ENCODE results near the gene TEAD1.

Gene TEAD1

GRCh38 chr11:12666915-12667314 lies 7.3 kb upstream of the TEAD1 start:
- no peak for DNase-seq (ENCODE audit: low read depth)

- DNase-seq (ENCODE audit: low read depth), result no peak
Observed at GRCh38 chr11:12667646-12668045, 6.6 kb upstream of the TEAD1 start.

DNA sequence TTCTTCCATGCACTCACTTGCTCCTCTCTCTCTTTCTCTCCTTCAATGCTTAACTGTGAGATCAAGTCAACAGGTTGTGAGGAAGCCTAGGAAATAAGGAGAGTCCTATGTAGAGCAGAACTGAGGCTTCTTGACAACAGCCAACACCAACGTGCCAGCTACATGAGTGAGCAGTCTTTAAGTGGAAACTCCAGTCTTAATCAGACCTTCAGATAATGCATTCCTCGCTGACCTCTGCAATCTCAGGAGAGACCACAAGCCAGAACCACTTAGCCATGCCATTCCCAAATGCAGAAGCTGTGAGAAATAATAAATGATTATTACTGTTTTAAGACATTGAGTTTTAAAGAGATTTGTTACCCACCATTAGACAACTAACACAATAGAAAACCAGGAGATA lies 6.1 kb upstream of the TEAD1 start:
- DNase-seq (ENCODE audit: low read depth), result no peak

- DNase-seq (ENCODE audit: low read depth), result no peak
Observed at GRCh38 chr11:12669930-12670329, 4.3 kb upstream of the TEAD1 start.

- no peak for DNase-seq (ENCODE audit: low read depth)
Observed at GRCh38 chr11:12671370-12671769, 2.9 kb upstream of the TEAD1 start.

GRCh38 chr11:12673601-12673923 lies 659 bp upstream of the TEAD1 start:
- no peak for DNase-seq (ENCODE audit: low read depth)

- no peak for DNase-seq (ENCODE audit: low read depth)
Observed at GRCh38 chr11:12674571-12674935, 332 bp downstream of the TEAD1 start.

DNA sequence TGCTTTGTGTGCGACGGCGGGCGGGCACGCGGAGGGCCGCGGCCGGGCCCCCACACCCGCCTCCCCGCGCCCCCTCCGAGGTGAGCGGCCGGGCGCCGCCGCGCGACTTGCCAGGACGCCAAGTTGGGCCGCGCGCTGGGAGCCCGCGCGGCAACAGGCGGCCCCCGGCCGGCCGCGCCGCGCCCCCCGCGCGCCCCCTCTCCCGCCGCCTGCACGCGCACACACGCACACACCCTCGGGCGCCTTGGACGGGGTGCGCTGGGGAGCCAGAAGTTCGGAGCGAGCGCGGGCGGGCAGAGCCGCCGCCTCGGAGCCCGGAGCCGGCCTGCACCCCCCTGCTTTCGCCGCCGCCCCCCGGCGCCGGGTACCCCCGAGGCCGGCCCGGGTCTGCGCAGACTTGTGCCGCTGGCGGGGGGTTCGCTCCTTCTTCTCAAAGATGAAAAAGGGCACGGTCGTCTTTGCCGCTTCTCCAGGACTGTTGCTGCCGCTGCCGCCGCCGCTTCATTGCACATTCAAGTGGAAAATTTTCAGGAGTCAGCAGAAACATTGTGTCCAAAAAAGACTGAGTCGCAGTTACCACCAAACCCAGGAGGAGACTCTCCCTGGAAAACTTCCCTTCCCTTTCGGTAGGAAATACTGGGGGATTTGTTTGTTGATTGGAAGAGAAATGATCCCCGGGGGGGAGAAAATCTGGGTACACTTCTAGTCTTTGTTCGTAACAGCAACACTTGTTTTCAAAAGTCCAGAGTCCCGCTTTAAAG lies 895 bp downstream of the TEAD1 start:
- DNase-seq (ENCODE audit: low read depth), result no peak

DNA sequence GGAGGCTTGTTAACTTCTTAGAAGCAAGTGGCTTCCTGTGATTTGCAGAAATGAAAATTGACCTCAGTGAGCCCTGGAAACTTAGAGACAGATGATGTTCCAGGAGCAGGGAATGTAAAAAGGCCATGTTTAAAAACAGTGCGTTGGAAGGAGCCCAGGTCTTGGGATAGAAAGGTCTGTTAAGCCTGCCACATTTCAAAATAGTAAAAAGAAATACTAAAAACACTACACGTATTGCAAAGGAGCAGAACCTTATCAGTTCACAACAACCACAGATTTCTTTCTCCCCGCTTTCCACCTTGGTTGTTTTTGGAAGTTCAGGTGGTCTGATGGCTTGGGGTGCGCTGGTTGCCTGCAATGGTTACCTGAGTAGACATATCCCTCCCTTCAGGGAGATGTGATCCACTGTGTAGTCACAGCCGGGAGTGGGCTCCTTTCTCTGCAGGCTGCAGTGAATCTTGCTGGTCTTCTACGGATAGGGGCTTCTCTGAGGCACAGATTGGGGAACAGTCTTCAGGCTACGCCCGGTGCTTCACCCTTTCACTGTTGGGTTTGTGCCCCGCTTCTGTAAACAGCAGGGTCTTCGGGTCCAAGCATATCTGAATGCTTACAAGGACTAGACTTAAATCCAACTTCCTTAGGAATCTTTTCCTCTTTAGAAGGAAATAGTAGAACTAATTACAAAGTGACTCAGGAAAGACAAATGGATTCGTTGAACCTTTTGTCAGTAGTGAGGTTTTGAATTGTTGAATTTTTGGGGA lies 1.9 kb downstream of the TEAD1 start:
- no peak for DNase-seq (ENCODE audit: low read depth)

- no peak for DNase-seq (ENCODE audit: low read depth)
Observed at GRCh38 chr11:12677131-12677530, 2.9 kb downstream of the TEAD1 start.

DNA sequence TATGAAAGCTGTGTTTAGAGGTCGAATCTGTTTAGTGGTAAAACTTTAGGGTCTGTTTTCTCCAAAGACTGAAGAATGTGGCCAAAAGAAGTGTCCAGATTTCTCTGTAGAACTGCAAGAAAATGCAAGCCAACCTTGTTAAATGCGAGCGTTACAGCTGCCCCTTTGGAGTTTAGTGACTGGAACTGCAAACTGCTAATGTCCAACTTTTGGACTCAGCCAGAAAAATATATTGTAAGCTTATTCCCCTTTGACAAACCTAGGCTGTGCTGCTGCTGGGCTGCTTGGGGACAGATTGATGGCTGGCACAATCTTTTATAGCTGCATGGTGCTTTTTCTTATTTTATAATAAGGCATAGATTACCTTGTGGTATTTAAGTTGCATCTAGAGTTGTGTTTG lies 3.9 kb downstream of the TEAD1 start:
- DNase-seq (ENCODE audit: low read depth), result no peak

GRCh38 chr11:12678991-12679390 lies 4.8 kb downstream of the TEAD1 start:
- no peak for DNase-seq (ENCODE audit: low read depth)

GRCh38 chr11:12679471-12679870 lies 5.2 kb downstream of the TEAD1 start:
- no peak for DNase-seq (ENCODE audit: low read depth)

GRCh38 chr11:12680246-12680939 lies 6.2 kb downstream of the TEAD1 start:
- no peak for DNase-seq (ENCODE audit: low read depth)

GRCh38 chr11:12680940-12681258 lies 6.7 kb downstream of the TEAD1 start:
- no peak for DNase-seq (ENCODE audit: low read depth)

GRCh38 chr11:12681466-12681865 lies 7.2 kb downstream of the TEAD1 start:
- DNase-seq (ENCODE audit: low read depth), result no peak

DNA sequence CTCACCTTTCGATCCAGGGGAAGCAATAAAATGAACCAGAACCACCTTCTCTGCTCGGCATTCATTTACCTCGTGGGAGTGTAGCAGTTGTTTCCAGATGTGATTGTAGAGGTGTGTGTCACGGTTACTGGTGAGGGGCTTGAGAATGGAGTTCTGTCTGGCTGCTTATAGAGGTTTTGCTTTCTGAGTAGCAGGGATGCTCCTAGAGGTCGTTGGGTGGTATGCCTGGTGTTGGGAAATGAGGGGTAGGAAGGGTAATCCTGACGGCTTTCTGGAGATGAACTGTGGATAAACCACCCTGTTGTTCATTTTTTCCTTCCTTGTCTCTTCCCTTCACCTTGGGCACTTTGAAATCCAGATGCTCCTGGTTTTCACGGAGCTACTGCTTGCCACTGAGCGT lies 8.1 kb downstream of the TEAD1 start:
- no peak for DNase-seq (ENCODE audit: low read depth)

GRCh38 chr11:12682737-12683500 lies 8.7 kb downstream of the TEAD1 start:
- no peak for DNase-seq (ENCODE audit: low read depth)

GRCh38 chr11:12683874-12684273 lies 9.7 kb downstream of the TEAD1 start:
- no peak for DNase-seq (ENCODE audit: low read depth)

DNA sequence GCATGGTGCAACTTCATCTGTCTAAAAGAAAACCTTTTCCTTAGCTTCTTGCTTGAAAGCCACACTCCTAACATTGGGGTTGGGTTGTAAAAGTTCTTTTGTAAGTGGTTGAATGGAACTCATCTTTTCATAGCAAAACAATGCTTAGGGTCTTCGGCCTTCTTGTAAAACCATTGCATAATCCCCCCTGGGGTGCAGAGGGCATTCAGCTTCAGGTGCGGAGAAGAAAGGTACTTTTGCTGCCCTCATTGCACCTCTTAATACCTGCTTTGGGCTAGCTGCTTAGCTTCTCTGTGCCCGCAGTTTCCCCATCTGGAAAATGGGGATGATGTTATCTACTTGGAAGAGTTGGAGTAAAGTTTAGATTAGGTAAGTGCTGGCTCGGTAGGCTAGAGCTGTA lies 10.1 kb downstream of the TEAD1 start:
- no peak for DNase-seq (ENCODE audit: low read depth)

DNA sequence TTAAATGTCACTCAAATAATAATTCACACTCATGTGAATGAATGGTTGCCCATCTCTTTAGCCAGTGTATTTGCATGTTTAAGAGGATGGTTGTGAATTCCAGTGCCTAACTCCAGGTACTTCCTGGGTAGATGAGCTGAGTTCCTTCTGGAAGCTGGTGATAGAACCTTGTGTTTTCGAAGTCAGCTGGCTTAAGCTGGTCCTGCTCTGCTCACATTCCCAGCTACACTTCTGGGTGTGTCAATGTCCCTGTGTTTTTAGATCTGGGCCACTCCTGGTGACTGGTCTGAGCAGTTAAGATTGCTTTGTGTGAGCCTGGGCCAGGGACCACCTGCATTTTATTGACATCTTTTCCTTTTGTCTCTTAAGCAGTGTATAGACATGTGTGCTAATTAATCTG lies 10.6 kb downstream of the TEAD1 start:
- DNase-seq (ENCODE audit: low read depth), result no peak

GRCh38 chr11:12685229-12685628 lies 11.0 kb downstream of the TEAD1 start:
- DNase-seq (ENCODE audit: low read depth), result no peak
